GM18511 (cell line): ENCODE measurements around the gene CARNS1.
A peak's percentile ranks its signal among the peaks of the same experiment; 100 is the strongest.

ENCODE experiments used
- ATAC-seq: cut with Tn5 transposase; IDR thresholded peaks from one replicate; pipeline ENCODE4 v1.9.1; 2021; ENCODE audit warnings: mild to moderate bottlenecking, moderate library complexity; ENCODE audit not compliant: unreplicated experiment

Gene CARNS1

GRCh38 chr11:67409261-67409666 is 6.2 kb upstream of the CARNS1 start:
- peak; percentile 53 for ATAC-seq

GRCh38 chr11:67409781-67410368 is 5.6 kb upstream of the CARNS1 start:
- no peak for ATAC-seq

DNA sequence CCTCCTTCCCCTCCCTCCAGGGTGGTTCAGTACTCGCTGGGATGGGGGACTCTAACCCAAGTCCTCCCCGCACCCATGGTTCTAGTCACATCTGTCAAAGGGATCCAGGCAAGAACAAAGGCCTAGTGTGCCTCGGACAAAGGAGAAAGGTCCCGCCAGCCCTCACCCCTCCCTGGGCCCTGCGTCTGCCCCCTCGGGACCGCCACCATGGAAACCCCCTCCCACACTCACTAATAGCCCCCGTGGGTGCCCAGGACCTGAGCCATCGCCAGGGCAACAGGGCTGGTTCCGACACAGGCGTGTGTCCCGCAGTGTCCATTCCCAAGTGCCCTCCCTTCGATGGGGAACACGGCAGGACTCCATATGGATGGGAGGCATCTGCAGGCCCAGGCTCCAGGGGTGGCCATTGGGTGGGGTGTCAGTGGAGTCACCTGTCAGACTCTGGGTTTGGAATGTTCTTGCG is 5.1 kb upstream of the CARNS1 start:
- ATAC-seq = no peak

DNA sequence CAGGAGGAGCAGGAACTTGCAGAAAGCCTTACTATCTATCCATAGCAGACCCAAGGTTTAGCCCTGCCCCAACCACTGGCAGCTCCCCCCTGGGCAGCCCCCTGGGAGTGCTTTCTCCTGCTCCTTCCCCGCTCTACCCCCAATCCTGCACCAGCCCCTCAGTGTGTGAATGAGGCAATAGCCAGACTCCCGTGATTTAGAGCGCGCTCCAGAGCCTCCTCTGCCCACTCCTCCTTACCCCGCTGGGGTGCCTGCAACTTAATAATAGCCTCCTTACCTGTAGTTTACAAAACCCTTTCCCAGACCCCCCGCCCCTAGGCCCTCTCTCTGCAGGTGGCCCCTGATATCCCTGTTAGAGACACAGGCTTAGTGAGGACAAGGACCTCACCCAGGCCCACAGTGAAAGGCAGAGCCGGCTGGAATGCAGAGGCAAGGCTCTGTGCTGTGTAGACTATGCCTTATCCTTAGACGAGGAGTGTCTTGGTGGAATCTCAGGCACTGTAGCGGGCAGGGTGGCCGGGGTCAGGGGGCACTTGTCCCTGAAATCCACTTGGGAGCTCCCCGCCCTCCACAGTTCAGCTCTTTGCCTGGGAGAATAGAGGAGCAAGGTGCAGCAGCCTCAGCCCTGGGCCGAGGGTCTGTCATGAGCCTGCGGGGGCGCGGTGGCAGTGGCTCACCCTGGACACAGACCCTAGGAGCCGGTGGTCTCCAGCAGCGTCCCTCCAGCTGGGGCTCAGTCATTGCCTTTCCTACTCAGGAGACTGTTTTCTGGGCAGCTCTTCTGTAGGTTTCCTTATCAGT is 4.3 kb upstream of the CARNS1 start:
- no peak for ATAC-seq

DNA sequence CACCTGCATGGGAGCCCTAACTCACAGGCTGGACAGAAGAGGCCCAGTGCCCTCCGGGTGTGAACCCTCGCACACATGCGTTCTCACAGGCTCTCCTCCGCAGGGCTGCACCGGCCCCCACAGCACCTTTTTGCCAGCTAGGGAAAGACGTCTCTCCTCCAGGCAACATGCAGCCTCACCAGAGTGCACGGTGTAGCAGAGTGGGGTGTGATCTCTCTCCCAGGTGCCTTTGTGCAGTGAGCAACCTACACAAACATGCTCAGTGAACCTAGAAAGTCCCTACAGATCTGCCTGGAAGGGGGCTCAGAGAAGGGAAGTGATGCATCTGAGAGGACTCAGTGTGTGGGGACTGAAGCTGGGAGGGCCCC is 3.7 kb upstream of the CARNS1 start:
- ATAC-seq = no peak

DNA sequence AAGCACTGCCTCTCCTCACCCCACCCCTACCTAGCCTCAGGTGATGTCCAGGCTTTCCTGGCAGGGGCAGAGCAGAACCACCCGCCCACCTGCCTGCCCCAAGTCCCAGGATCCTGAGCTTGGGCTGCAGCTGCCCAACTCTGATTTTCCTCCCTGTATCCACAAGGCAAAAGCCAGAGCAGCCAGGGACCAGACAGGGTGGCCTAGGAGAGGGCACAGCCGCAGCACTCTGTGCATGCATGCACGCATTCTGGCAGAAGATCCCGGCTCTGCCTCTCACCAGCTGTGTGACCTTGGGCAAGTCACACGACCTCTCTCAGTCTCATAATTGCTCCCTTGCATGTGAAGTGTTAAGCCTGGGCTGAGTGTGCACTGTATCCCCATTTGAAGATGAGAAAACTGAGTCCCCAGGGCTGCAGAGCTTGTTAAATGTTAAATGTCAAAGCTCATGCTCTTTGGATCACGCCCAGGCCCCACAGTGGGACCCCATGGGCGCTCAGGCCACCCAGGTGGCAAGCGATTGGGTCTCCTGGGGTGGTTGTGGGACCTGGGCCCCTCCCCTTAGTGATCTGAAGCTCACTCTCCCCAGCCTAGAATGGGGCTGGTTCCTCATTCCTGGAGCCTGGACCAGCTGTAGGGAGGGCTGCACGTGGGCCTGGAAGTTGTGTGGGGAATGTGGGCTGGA is 2.8 kb upstream of the CARNS1 start:
- ATAC-seq = no peak

DNA sequence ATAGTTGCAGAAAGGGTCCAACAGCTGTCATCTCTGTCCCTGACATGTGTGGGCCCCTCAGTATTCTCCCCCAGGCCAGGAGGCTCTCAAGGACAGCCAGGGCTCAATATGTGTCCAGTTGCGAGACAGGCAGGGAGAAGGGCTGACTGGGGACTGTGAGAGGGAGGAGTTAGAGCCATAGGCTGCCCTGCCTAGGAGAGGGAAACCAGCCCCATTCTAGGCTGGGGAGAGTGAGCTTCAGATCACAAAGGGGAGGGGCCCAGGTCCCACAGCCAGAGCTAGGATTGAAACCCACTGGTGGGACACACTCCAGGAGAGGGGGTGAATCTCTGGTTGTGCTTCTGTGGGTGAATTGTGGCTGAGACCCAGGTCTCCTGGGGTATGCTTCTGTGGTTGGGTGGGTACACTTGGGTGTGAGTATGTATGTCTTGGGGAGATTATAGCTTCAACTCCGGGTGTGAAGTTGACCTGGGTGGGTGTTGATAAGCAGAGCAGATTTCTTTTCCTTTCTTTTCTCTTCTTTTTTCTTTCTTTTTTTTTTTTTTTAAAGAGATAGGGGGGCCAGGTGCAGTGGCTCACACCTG is 2.1 kb upstream of the CARNS1 start:
- ATAC-seq = no peak

DNA sequence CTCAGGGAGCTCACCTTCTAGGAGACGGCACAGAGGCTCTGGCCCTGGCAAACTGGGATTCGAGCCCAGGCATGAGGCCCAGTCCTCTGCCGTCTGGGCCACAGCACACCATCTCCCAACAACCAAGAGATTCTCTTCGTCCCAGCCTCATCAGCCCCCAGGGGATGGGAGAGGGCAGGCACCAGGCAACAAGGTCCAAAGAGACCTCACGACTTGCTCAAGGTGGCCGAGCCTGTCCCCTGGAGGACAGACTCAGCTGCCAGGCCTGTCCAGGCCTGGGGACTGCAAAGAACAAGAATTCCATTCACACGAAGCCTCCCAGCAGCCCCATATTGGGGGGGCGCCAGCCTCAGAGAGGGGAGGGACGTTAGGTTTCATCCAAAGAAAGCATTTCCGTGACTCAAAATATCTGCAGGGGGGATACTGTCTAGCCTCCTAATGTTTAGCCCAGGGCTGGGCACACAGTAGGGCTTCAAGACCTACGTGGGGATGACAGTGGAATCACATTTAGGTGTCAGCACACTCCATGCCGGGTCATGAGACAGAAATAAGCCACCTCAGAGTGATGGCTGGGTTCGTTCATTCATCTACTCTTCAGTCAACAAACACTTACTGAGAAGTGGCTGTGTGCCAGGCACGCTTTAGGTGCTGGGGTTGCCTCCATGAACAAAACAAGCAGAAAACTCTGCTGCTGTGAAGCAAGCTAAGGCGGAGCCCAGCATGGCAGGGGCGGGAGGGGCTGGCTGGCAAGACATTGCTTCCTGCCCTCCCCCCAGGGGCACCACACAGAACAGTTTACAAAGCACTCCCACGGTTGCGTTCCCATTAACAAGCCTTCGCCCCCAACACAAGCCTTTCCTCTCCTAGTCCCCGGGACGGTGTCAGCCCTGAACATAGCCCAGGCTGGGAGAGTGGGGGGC is 1.2 kb downstream of the CARNS1 start:
- ATAC-seq = no peak

- no peak for ATAC-seq
Observed at GRCh38 chr11:67417425-67417824, 1.9 kb downstream of the CARNS1 start.

DNA sequence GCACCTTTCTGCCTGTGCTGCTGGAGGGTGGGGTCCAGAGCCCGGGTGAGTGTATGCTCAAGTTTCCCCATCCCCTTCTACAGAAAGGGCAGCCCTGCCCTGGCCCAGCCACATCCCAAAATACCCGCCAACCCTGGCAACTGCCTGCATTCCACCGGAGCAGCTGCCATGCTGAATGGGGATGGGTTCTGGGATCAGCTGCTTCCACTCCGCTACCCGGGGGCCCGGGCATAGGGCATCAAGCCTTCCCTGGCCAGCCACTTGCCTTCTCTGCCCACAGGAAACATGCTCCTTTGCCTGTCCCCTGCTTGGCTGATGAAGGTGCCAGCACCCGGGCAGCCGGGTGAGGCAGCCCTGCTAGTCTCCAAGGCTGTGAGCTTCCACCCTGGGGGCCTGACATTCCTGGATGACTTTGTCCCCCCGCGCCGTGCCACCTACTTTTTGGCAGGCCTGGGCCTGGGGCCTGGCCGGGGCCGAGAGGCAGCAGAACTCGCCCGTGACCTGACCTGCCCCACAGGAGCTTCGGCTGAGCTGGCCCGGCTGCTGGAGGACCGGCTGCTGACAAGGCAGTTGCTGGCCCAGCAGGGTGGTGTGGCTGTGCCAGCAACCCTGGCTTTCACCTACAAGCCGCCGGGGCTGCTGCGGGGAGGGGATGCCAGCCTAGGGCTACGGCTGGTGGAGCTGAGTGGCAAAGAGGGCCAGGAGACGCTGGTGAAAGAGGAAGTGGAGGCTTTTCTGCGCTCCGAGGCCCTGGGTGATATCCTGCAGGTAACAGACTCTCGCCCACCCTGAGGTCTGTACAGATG is 3.2 kb downstream of the CARNS1 start:
- no peak for ATAC-seq

DNA sequence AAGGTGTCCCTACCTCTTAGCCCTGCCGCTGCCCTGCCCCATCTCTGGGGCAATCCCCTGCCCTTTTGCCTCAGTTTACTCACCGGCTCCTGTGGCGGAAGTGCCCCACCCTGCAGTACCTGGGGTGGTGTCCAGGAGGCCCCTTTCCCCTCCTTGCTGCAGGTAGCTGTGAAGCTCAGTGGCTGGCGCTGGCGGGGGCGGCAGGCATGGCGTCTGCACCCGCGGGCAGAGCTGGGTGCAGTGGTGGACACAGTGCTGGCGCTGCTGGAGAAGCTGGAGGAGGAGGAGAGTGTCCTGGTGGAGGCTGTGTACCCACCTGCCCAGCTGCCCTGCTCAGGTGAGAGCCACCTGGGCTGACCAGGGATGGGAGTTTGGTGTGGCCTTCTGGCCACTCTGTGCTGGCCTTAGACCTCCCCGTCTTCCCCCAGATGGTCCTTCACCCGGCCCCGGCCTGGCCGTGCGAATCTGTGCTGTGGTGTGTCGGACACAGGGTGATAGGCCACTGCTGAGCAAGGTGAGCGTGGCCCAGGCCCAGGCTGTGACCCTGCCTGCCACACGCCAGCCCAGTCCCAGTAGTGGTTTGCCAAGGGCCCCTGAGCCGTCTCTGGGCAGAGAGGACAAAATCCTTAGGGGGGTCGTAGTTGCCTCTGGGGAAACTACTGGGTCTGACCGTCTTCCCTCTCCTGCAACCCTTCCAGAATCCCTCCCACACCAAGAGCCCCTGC is 4.0 kb downstream of the CARNS1 start:
- ATAC-seq = no peak

- ATAC-seq = no peak
Observed at GRCh38 chr11:67420147-67420645, 4.7 kb downstream of the CARNS1 start.

DNA sequence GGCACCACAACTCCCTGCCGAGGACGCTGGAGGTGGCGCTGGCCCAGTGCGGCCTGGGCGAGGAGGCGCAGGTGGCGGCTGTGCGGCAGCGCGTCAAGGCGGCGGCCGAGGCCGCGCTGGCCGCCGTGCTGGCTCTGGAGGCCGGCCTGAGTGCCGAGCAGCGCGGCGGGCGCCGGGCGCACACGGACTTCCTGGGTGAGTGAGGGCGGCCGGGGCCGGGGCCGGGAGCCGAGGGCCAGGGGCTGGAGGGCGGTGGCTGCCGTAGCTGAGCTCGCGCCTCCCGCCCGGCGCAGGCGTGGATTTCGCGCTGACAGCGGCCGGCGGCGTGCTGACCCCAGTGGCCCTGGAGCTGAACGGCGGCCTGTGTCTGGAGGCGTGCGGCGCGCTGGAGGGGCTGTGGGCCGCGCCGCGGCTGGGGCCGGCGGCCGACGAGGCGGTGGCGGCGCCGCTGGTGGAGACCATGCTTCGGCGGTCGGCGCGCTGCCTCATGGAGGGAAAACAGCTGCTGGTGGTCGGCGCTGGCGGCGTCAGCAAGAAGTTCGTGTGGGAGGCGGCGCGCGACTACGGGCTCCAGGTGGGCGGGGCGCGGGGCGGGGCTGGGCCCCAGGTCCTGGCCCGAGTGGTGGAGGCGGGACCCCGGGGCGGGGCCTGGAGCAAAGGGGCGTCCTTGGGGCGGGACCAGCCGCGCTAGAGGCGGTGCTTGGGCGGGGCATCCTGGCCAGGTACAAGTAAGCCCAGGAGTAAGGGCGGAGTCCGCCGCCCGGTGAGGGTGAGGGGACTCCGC is 5.4 kb downstream of the CARNS1 start:
- ATAC-seq = peak; percentile 92

- ATAC-seq = no peak
Observed at GRCh38 chr11:67421430-67422031, 6.1 kb downstream of the CARNS1 start.

DNA sequence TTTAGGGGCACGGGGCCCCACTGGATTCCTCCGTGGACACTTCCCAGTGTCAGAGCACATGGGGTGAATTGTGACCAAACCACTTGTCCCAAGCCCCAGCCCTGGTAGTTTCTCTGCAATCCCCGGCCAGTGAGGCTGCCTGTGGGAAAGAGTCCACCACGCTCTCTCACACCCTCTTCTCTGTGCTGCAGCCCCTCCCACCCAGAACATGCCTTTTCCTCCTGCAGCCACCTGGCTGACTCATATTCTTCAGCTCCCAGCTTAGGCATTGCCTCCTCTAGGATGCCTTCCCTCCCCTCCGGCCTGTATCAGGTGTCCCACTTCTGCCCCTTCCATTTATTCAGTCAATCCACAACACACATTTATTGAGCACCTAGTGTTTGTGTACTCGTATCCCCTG is 7.4 kb downstream of the CARNS1 start:
- no peak for ATAC-seq

GRCh38 chr11:67423466-67423865 is 8.0 kb downstream of the CARNS1 start:
- ATAC-seq = no peak

- no peak for ATAC-seq
Observed at GRCh38 chr11:67423891-67424613, 8.6 kb downstream of the CARNS1 start.
